Cardiac muscle cell (in vitro differentiated cells and primary cell): Measurements from ENCODE around the gene SPC24. TPM values are rescaled to one million over a fixed set of nuclear protein-coding genes. Genes with fewer than 3 reads are reported as not detected.

Experiments used
- DNase-seq, 2 donors: peaks; one replicate each; pipeline versions ENCODE4 v3.0.0 to v3.0.0-alpha.2; 2010 to 2017; ENCODE audit warnings: low read depth in 1 of 2, low spot score in 1 of 2
- H3K27ac ChIP-seq: fragments of 200-600 bp; sonication (generic); 2 replicates; pipeline ENCODE4 v1.5.1; 2016
- H3K27me3 ChIP-seq: fragments of 200-600 bp; sonication (generic); 2 replicates; pipeline ENCODE4 v1.6.0; 2016; ENCODE audit warnings: control low read depth
- H3K36me3 ChIP-seq: fragments of 200-600 bp; sonication (generic); 2 replicates; pipeline ENCODE4 v1.5.1; 2016; ENCODE audit warnings: control low read depth
- H3K4me1 ChIP-seq: fragments of 200-600 bp; sonication (generic); 2 replicates; pipeline ENCODE4 v1.8.1; 2017; ENCODE audit warnings: low read depth, mild to moderate bottlenecking, mixed run types
- H3K4me3 ChIP-seq: fragments of 200-600 bp; sonication (generic); 2 replicates; pipeline ENCODE4 v1.5.1; 2016; ENCODE audit warnings: mild to moderate bottlenecking
- H3K9me3 ChIP-seq: fragments of 200-600 bp; sonication (generic); 2 replicates; pipeline ENCODE4 v1.5.1; 2017; ENCODE audit warnings: low read depth, mild to moderate bottlenecking, control low read depth
- polyA plus RNA-seq: library from polyadenylated mRNA; unstranded; fragments of >200 nt; fragmentation: Nextera tagmentation; extraction: Ambion mirVana; gene quantifications from 2 replicates; pipeline ENCODE4 v1.2.1, GENCODE V29; 2016
- total RNA-seq: library from RNA; depleted of rRNA; stranded (reverse); fragments of >200 nt; gene quantifications from 2 replicates; pipeline ENCODE4 v1.2.3, GENCODE V29; 2016
- TF ChIP-seq, protein P1 (sequence below): IDR thresholded peaks from 2 replicates; pipeline ENCODE4 v1.5.1; 2012; ENCODE audit warnings: low read depth, mild to moderate bottlenecking, low read length

The SPC24 gene
- total and polyA plus RNA-seq, 2 experiments from 2014 or later = 7.1 to 127 TPM

DNA sequence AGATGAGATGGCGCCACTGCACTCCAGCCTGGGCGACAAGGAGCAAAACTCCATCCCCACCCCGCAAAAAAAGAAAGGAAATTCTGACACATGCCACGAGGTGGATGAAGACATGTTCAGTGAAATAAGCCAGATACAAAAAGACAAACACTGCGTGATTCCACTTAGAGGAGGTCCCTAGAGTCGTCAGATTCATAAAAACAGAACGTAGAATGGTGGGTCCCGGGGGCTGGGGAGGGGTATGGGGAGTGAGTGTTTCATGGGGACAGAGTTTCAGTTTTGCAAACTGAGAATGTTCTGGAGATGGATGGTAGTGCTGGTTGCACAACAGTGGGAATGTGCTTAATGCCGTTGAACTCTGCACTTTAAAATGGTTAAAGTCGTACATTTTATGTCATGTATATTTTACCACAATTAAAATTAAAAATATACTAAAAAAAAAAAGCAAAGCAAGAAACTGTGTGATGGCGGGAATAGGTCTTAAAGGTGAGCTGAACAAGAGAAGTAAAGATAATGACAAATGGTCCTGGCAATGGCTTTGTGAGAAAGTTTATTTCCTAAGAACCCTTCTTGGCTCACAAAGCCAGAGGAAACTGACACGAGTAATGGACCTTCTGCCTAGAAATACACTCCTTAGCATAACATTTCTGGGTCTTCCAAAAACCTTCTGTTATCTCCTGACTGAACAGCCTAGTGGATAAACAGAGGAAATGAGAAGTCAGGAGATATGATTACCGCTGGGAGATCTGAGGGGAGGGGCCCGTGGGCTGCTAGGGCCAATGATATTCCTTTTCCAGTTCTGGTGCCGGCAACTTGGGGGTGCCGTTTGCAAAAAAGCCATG is 4.2 kb upstream of the SPC24 start:
- no peak overlapping the region for H3K4me3 ChIP-seq
- no peaks in the 10 kb centered on the region for H3K36me3 ChIP-seq
- TF ChIP-seq, protein P1, sequence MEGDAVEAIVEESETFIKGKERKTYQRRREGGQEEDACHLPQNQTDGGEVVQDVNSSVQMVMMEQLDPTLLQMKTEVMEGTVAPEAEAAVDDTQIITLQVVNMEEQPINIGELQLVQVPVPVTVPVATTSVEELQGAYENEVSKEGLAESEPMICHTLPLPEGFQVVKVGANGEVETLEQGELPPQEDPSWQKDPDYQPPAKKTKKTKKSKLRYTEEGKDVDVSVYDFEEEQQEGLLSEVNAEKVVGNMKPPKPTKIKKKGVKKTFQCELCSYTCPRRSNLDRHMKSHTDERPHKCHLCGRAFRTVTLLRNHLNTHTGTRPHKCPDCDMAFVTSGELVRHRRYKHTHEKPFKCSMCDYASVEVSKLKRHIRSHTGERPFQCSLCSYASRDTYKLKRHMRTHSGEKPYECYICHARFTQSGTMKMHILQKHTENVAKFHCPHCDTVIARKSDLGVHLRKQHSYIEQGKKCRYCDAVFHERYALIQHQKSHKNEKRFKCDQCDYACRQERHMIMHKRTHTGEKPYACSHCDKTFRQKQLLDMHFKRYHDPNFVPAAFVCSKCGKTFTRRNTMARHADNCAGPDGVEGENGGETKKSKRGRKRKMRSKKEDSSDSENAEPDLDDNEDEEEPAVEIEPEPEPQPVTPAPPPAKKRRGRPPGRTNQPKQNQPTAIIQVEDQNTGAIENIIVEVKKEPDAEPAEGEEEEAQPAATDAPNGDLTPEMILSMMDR = no peak
- no peaks in the 10 kb centered on the region for H3K9me3 ChIP-seq
- peak overlapping the region; percentile 36 for H3K27ac ChIP-seq
- no peaks in the 10 kb centered on the region for H3K27me3 ChIP-seq
- H3K4me1 ChIP-seq = peaks cover 25% of the 10 kb centered on the region
- DNase-seq = peak in 1 of 2 donors; percentile 78

GRCh38 chr19:11154683-11155047 is 917 bp downstream of the SPC24 start:
- Histone ChIP-seq H3K27me3 (no peaks in the 10 kb centered on the region), H3K4me3 (peak overlapping the region; percentile 61), H3K27ac (no peak overlapping the region), H3K9me3 (no peaks in the 10 kb centered on the region), H3K36me3 (no peaks in the 10 kb centered on the region), H3K4me1 (peaks cover 12% of the 10 kb centered on the region)
- TF ChIP-seq, protein P1 = no peak
- DNase-seq = no peak

- H3K27me3 ChIP-seq = no peaks in the 10 kb centered on the region
- TF ChIP-seq, protein P1 = no peak
- no peak overlapping the region for H3K27ac ChIP-seq
These were observed 3.1 kb downstream of the SPC24 start for GRCh38 chr19:11152318-11153062.

DNA sequence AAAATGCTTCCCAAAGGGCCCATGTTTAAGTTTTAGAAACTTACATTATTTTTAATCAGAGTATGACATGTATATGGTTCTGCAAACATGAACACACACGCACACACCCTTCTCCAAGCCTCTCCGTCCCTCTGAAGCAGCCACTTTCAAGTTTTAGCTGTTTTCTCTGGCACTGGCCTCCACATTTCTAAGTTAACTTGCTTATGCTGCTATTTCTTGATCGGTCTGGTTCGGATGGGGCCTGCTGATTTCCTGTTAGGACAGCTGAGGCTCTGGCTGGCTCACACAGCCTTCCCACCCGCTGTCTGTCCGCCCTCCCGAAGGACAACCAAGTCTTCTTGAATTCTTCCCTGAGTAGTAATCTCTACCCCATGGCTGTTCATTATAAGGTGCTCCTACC is 4.4 kb downstream of the SPC24 start:
- Histone ChIP-seq H3K4me1 (no peaks in the 10 kb centered on the region), H3K27me3 (no peaks in the 10 kb centered on the region), H3K9me3 (no peaks in the 10 kb centered on the region), H3K36me3 (no peaks in the 10 kb centered on the region), H3K4me3 (no peak overlapping the region), H3K27ac (no peak overlapping the region)
- TF ChIP-seq, protein P1 = no peak
- DNase-seq = no peak

More at GRCh38 chr19:11152318-11153062, 3.1 kb downstream of the SPC24 start:
- Histone ChIP-seq H3K9me3 (no peaks in the 10 kb centered on the region), H3K4me1 (peaks cover 3% of the 10 kb centered on the region), H3K4me3 (no peak overlapping the region), H3K36me3 (no peaks in the 10 kb centered on the region)
- DNase-seq = peak in 1 of 2 donors; percentile 86

- DNase-seq = no peak
- H3K27ac ChIP-seq = peak overlapping the region; percentile 87
- H3K4me1 ChIP-seq = peaks cover 7% of the 10 kb centered on the region
- H3K36me3 ChIP-seq = no peaks in the 10 kb centered on the region
- H3K9me3 ChIP-seq = no peaks in the 10 kb centered on the region
- no peaks in the 10 kb centered on the region for H3K27me3 ChIP-seq
- no peak overlapping the region for H3K4me3 ChIP-seq
- TF ChIP-seq, protein P1 = no peak
These were observed 7.6 kb downstream of the SPC24 start for GRCh38 chr19:11148001-11148400.
